T-helper 2 cell treated with Interferon-gamma antibody and Interleukin-4, amounts not matched to agents 100 ng/mL and 5 ng/mL, for 36 hours (primary cell): ENCODE measurements around the gene SMCO1. TPM values are rescaled to one million over a fixed set of nuclear protein-coding genes. Genes with fewer than 3 reads are reported as not detected.
"Not testable (repeated sequence)": the region's sequence is repeated elsewhere in the genome, so short reads cannot be mapped to it uniquely, and the experiment has no call there.

ENCODE experiments used
- intact Hi-C: fragments of 100-400 bp; cut with micrococcal nuclease; formaldehyde crosslinking; loops from one replicate; pipeline ENCODE4 v1.15.1; 2023
- total RNA-seq: library from RNA; stranded (reverse); gene quantifications from 2 replicates; pipeline ENCODE4 v1.2.3, GENCODE V29; 2022

SMCO1 gene, protein sequence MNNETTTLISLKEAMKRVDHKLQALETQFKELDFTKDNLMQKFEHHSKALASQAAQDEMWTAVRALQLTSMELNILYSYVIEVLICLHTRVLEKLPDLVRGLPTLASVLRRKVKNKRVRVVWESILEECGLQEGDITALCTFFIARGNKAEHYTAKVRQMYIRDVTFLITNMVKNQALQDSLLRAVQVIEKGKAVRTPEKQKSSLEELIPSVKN
- not detected in 2 replicates for total RNA-seq

DNA sequence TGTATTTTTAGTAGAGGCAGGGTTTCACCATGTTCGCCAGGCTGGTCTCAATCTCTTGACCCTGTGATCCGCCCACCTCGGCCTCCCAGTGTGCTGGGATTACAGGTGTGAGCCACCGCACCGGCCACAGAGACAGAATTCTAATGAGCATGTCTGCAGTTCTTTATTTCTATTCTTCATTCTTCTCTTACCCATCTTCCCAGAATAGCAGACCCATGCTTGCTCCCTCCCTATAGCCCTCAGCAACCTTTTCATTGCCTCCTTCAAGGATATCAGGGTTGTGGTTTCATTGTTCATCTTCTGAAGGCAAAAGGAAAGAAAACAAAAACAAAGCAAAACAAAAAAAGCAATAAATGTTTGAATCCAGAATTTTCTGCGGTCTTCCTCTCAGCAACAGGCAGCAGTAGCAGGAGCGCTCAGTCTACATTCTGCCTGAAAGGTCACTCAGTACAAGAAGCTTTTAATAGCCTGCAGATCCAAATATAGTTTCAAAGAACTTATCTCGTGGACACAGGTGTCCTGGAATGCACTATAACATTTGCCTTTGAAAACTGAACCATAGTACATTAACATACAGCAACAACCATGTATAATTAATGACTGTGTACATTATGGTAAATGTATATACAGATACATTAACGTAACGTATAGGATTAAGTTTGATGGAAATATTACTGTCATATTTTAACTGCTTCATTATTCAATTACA is at the start of gene SMCO1:
Gene SMCO1, minus strand, starts transcription at position 434 of the 709 bp plus-strand sequence. Its CDS starts 137 bp downstream, at position 297.
- intact Hi-C loops: no loop called here

DNA sequence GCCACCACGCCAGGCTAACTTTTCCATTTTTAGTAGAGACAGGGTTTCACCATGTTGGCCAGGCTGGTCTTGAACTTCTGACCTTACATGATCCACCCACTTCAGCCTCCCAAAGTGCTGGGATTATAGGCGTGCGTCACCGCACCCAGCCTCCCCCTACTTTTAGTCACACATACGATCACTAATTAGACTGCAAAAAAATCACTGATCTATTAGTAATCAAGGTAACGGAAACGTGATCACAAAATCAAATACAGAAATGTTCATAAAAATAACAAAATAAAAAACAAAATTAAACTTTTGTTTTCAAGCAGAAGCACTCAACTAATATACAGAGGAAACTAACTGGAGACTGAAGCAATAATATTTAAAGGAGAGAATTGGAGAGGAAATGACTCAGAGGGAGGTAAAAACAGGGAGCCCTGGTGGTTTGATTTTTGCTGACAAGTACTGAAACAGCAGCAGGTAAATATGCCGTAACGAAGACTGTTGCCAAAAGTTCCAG is 48.6 kb upstream of the SMCO1 start:
- intact Hi-C loops: no loop called here

- intact Hi-C loops: no loop called here
Measured at GRCh38 chr3:196559826-196560225, 44.7 kb upstream of the SMCO1 start.

DNA sequence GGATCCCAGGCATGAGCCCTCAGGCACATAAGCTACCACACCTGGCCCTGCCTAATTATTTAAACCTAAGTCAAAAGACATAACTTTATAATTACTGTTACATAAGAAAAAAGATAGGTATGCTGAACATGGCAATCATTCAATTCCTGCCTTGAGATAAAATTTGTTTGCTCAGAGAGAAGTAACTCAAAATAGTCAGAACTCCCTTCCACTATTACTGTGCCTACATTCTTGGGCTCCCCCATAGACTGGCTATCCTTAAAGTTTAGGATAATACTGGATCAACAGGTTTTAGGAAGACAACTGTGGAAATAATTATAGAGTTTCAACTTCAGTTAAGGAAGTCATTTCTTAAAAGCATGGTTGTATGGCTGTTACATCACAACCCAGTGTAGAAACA is 43.3 kb upstream of the SMCO1 start:
- intact Hi-C loops: no loop called here

- intact Hi-C loops: no loop called here
Measured at GRCh38 chr3:196557236-196557635, 42.1 kb upstream of the SMCO1 start.

DNA sequence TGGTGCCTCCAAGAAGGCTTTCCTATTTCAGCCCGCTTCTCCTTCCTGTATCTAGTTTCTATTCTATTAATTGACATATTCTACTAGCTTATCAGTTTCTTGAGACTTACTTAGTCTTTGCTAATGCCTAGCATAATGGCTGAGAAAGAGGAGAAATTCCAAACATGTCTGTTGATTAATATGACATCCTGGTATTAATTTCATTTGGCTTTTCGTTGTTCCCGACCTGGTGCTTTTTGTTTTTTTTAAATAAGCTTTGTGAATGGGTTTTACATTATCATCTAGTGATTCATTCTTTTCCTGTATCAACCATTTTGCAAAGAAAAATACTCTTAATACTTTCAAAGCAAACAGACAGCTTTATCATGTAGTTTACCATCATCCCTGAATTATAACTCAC is 40.1 kb upstream of the SMCO1 start:
- intact Hi-C loops: no loop called here

DNA sequence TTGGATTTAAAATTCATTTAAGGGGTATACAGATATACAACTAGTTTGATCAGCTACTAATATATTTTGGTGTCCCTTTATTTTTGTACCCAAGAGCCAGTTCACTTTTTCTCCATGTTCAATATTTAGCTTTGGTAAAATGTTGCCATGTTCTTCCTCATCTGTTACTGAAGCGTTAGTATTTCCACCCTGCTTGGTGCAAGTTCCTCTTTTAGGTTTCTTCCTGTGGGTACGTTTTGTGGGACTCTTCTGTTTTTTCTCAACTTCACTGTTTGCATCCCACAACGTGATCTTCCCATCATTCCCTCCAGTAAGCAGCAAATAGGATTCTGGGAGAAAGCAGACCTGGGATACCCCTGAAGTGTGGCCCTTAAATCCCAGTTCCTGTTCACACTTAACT is 39.1 kb upstream of the SMCO1 start:
- intact Hi-C loops: no loop called here

DNA sequence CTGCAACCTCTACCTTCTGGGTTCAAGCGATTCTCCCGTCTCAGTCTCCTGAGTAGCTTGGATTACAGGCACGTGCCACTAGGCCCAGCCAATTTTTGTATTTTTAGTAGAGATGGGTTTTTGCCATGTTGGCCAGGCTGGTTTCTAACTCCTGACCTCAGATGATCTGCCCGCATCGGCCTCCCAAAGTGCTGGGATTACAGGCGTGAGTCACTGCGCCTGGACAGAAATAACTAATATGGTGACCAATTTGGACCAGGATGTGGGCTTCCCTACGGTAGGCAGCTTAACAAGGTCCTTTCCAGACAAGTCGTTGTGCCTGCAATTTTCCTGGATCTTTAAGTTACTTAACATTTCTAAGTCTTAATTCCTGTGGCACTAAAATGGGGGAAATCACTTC is 38.4 kb upstream of the SMCO1 start:
- intact Hi-C loops: no loop called here

- intact Hi-C loops: no loop called here
Measured at GRCh38 chr3:196552253-196552652, 37.1 kb upstream of the SMCO1 start.

- intact Hi-C loops: not testable (repeated sequence)
Measured at GRCh38 chr3:196550172-196550571, 35.0 kb upstream of the SMCO1 start.

GRCh38 chr3:196549312-196549711 is 34.2 kb upstream of the SMCO1 start:
- intact Hi-C loops: not testable (repeated sequence)

- intact Hi-C loops: no loop called here
Measured at GRCh38 chr3:196547067-196547466, 31.9 kb upstream of the SMCO1 start.

DNA sequence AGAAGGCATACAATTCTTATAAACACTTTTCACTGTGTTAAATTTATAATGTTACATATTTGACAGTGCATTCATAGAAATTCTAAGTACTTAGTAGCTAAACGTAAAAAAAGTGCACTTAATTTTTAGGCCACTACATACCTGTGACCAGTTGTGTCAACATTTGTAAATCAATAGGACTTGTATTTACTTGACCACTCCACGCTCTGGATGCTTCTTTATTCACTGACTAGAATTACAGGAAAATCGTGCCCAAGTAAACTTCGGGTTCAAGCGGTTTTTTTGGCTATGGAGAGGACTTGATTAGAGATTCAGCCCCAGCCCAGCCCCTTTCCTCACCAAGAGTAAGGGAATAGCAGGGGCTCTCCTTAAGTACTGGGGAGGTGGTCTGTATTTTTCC is 31.4 kb upstream of the SMCO1 start:
- intact Hi-C loops: no loop called here

DNA sequence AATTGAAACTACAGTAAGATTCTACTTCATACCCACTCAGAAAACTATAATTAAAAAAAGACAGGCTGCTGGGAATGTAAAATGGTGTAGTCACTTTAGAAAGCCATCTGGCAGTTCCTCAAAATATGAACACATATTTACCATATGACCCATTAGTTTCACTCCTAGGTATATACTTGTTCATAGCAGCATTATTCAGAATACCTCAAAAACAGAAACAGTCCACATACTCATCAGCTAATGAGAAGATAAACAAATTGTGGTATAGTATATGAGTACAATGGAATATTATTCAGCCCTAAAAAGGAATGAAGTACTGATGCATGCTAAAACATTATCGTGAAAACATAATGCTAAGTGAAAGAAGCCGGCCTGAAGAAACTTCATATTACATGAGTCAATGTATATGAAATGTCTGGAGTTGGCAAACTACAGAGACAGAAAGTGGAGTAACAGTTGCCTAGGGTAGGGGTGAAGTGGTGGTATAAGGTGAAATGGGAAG is 29.4 kb upstream of the SMCO1 start:
- intact Hi-C loops: no loop called here

DNA sequence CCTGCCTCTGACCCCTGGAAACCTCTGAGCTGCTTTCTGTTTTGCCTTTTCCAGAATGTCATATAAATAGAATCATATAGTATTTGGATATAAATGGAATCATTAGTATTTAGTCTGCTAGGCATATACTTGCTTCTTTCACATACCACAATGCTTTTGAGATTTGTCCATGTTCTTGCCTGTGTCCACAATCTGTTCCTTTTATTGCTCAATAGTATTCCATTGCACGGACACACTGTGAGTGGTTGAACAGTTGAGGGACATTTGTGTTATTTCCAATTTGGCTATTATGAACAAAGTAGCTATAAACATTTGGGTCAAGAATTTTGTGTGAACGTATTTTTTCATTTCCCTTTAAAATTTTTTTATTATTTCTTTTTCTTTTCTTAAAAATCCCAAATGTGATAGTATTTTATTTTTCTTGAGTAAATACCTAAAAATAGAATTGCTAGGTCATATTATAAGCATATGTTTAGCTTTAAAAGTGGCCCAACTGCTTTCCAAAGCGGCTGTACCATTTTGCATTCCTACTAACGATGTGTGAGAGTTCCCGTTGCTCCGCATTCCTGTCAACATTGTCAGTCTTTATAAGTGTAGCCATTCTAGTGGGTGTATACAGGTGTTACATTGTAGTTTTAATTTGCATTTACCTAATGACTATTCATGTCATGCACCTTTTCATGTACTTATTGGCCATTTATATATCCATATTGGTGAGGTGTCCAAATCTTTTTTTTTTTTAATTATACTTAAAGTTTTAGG is 26.7 kb upstream of the SMCO1 start:
- intact Hi-C loops: no loop called here

DNA sequence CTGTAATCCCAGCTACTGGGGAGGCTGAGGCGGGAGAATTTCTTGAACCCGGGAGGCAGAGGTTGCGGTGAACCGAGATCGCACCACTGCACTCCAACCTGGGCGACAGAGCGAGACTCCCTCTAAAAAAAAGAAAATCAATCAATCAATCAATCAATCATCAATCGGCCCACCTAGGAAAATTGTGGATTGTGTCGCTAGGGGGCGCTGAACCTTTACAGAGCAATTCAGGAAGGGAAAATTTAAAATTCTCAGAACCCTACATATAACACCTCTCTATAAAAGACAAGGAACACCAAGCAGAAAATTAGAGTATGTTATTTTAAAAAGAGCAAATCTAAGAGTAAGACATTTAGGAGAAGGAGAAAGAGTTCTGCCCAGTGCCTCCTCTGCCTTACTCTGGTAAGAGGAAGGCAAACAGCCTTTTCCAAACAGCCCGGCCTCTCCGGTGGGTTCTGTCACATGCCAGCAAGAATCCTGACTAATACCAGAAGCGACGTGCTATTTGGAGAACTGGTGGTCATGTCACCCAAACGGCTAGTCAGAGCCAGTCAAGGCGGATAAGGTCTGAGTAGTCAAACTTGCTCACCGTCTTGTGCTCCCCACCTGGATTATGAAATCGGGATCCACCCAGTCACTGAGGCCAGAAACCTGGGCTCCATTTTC is 22.3 kb upstream of the SMCO1 start:
- intact Hi-C loops: loop anchor here (5.0 to 10.0 kb wide), 3 partner anchors 70 to 427 kb away; partner anchors contain the start of gene PIGZ

DNA sequence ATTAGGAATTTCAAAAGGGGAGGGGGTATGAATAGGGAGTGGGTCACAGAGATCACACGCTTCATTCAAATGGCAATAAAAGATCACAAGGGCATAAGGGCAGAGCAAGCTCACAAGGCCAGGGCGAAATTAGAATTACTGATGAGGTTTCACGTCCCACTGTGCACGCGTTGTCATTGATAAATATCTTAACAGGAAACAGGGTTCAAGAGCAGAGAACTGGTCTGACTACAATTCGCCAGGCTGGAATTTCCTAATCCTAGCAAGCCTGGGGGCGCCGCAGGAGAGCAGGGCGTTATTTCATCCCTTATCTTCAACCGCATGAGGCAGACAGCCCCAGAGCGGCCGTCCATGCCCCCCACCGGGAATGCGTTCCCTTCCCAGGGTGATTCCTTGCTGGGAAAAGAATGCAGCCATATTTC is 18.1 kb upstream of the SMCO1 start:
- intact Hi-C loops: loop anchor here (10.0 kb wide), 1 partner anchor 432 kb away; the partner anchor contains the start of gene PIGZ

DNA sequence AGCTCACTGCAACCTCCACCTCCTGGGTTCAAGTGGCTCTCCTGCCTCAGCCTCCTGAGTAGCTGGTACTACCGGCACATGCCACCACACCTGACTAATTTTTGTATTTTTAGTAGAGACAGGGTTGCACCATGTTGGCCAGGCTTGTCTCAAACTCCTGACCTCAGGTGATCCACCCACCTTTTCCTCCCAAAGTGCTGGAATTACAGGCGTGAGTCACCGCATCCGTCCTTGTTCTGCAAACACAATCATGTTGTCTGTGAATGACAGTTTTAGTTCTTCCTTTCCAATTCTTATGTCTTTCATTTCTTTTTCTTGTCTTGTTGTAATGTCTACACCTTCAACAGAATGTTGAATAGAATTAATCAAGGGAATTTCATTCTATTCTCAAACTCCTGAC is 16.3 kb upstream of the SMCO1 start:
- intact Hi-C loops: loop anchor here (10.0 kb wide), 1 partner anchor 433 kb away; the partner anchor contains the start of gene PIGZ

GRCh38 chr3:196528639-196529233 is 13.6 kb upstream of the SMCO1 start:
- intact Hi-C loops: loop anchor here (2.0 kb wide), 3 partner anchors 40 to 338 kb away; partner anchors contain the start of genes FBXO45, SENP5 and WDR53

DNA sequence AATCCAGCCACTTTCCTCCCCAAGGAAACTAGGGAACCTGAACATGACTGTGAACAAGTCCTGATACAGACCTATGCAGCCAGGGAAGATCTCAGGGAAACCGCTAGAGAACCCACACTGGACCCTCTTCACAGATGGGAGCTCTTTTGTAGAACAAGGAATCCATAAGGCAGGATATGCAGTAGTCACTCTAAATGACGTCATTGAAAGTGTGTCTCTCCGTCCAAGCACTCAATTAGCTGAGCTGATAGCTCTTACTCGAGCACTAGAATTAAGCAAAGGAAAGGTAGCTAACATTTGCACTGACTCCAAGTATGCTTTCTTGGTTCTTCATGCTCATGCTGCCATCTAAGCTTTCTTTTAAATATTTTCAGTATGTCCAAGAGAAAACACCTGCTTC is 10.0 kb upstream of the SMCO1 start:
- intact Hi-C loops: no loop called here

GRCh38 chr3:196524527-196524926 is 9.4 kb upstream of the SMCO1 start:
- intact Hi-C loops: no loop called here
